HG02610 (cell line): ENCODE data around the gene GMCL2.
"Not testable (repeated sequence)": the region's sequence is repeated elsewhere in the genome, so short reads cannot be mapped to it uniquely, and the experiment has no call there.

Experiments
- ATAC-seq: cut with Tn5 transposase; IDR thresholded peaks from one replicate; pipeline ENCODE4 v1.9.1; 2021; ENCODE audit warnings: mild to moderate bottlenecking, moderate library complexity; ENCODE audit not compliant: unreplicated experiment

Gene GMCL2

DNA sequence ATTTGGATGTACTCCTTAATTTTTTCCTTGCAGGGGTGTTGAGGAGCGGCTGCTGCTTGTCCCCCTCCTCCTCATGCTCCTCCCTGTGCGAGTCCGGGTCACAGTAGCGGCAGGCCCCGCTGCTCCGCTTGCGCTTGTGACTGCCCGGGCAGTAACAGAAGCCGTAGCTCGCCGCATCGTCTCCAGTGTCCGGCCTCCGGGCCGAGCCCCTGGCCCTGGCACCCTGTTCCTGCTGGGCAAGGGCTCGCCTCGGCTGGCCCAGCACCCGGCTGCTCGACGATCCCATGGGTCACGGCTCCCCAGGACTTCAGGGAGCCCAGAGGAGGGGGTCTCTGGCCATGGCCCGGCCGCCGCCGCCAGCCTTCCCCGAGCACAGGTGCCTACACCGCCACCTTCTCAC lies at the start of gene GMCL2:
GMCL2 (minus strand) TSS at position 358 of the 400 bp plus-strand sequence; CDS start at position 286, 72 bp downstream.
- no peak for ATAC-seq

DNA sequence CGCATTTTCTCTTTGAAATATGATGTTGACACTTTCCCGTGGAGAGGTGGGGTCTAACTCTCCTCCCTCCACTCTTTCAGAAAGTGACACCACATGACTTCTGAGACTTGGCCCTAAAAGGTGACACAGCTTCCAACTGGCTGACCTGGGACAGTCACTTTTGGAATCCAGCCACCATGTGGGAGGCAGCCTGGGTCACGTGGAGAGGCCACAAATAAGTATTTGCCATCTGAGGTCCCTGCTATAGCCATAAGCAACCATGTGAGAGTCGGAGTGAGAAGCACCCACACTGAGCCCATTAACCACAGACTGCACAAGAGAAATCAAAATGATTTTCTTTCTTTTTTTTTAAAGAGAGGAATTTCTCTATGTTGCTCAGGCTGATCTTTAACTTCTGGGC lies 49.5 kb upstream of the GMCL2 start:
- no peak for ATAC-seq

DNA sequence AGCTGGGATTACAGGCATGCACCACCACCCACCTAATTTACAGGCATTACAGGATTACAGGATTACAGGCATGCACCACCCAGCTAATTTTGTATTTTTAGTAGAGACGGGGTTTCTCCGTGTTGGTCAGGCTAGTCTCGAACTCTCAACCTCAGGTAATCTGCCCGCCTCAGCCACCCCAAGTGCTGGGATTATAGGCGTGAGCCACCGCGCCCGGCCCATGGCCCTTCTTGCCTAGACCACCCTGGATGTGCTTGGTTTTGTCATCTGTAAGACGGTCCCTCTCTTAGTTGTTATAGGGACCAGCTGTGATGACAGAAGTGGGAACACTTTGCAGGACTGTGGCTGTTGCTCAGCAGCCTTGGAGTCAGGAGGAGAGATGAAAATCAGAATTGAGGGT lies 49.0 kb upstream of the GMCL2 start:
- no peak for ATAC-seq

DNA sequence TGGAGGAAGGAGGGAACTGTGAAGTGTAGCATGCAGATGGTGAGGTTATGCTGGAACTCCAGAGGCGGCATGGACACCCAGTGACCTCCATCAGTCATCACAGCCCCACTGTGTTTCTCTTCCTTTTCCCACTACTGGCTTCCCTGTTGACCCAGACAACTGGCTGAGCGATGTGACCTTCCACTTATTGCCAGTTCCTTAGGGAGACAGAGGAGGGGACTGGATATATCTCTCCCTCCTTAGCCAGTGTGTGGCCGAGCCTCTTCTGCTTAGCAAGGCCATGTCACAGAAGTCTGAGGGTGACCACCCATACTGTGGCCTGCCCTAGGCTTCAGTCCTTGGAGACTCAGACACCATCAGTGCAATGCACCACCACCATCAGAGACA lies 48.4 kb upstream of the GMCL2 start:
- ATAC-seq: no peak

DNA sequence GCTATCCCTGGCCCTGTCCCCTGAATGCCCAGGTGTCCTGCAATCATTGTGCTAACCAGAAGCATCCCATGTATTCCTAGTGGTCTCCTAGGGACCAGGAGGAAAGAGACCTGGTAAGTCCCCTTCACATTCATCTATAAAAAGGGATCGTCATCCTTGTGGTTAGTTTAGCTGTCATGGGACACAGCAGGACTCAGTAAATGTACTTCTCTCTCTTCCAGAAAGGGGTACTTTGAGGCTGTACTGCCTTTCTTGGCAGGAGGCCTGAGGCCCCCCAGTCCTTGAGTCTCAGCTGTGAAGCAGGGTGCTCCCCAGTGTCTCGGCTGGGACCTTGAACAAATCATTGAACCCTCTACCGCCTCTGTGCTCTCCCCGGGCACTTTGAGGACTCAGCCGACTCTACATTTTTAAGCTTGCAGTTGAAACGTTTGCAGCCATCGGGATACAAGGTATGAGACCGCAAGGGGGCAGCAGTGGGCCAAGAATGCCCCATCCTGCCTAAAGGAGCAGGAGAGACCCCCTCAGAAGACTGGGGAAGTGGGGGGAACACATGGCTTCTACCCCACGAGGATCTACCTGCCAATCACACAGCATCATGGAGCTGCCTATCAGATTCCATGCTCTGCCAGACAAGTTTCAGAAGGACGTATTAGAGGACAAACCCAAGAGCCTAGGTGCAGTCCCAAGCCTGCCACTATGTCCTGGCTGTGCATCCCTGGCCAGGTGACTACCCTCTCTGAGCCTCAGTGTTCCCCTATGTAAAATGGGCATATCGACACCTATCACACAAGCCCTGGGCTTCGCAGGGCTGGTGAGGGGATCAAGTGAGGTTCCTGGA lies 47.8 kb upstream of the GMCL2 start:
- ATAC-seq: no peak

- no peak for ATAC-seq
Observed at GRCh38 chr5:178234121-178234749, 47.1 kb upstream of the GMCL2 start.

- ATAC-seq: no peak
Observed at GRCh38 chr5:178232920-178233429, 45.8 kb upstream of the GMCL2 start.

DNA sequence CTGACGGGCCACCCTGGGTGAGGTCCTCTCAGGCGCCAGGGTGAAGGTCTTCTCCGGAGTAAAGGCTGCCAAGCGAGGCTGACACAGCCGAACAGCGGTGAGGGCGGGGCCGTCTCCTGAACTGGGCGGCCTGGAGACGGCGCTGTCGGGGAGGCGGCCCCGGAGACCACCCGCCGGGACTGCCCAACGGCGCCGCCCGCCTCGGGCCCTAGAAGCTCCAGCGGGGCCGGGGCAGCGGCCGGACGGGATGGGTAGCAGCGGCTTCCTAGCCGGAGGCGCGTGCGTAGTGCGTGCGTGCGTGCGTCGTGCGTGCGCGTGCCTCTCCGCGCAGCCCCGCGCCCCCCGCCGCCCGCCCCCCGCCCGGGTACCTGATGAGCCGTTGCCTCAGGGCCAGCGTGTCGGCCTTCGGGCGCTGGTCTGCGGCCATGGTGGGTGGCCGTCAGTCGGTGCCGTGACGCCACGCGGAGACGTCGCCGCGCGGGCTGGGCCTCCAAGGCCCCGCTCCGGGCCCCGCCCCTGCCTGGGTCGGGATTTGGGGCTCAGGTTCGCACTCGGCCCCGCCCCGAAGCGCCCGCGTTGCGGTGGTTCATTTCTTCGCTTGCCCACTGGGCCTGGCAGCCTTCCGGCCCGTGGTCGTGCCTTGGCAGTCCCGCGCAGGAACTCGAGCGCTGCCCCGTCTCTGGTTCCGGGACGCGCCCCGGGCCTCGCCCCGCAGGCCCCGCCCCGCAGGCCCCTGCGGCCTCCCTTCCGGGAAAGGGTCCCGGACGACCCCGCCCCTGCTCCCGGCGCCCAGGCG lies 45.2 kb upstream of the GMCL2 start, which contains the start of gene PHYKPL:
PHYKPL (minus strand) TSS at position 679 of the 796 bp plus-strand sequence; CDS start at position 427, 252 bp downstream.
- ATAC-seq: peak; percentile 55

DNA sequence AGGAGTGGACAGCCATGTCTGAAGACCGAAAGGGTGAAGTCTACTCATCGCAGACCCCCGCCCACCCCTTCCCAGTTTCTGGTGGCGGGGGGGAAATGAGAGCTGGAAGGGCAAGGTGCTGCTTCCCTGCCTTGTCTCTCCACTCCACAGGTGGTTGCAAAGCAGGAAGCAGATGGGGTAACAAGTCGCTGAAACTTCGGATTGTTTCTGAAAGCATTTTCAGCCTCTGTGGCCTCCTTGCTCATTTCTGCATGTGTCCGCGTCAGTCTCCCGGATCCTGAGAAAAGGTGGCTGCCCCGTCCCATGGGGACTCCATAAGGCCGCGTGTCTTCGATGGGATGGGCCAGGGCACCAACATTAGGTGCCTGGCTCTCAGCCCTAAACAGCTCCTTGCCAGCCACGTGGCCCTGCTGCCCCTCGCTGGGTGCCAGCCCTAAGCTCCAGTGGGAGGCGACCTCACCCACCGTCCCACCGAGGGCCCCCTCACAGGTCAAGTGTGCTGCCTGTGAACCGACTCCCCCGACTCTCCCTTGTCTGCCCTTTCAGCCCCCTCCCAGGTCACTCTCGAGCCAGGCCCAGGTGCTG lies 44.5 kb upstream of the GMCL2 start:
- ATAC-seq: no peak

DNA sequence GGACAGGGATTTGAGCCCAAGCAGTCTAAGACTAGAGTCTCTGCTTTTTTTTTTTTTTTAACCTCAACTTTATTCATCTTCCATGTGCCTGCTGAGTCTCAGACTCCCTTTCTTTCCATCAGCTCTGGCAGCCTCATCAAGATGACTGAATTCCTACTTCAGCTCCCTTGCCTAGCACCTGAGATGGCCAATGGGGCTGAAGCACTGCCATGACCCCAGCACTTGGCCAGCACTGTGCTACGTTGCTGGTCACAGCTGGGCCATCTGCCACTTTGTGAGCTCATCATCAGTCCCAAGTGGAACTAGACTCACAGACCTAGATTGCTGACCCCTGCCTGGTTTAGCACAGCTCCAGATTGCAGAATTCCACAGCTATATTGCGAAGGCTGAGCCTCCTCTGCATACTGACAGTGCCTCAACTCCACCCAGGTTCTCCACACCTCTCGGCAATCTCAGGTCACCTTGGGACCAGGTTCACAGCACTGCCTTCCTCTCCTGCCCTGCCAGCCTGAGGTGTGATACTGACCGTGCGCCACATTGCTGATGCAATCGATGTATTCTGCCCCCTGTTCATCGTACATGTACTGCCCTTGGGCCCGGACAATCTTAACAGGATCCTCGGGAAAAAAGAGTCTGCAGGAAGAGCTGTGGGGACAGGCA lies 43.8 kb upstream of the GMCL2 start:
- ATAC-seq: no peak

- ATAC-seq: no peak
Observed at GRCh38 chr5:178229861-178230260, 42.7 kb upstream of the GMCL2 start.

DNA sequence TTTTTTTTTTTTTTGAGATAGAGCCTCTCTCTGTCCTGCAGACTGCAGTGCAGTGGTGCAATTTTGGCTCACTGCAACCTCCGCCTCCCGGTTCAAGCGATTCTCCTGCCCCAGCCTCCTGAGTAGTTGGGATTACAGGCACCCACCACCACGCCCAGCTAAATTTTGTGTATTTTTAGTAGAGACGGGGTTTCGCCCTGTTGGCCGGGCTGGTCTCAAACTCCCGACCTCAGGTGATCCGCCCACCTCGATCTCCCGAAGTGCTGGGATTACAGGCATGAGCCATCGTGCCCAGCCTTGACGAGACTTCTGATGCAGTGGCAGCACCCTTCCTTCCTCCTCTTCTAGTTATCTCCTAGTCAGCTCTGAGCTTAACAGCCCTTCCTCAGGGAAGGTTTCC lies 41.9 kb upstream of the GMCL2 start:
- not testable (repeated sequence) for ATAC-seq

DNA sequence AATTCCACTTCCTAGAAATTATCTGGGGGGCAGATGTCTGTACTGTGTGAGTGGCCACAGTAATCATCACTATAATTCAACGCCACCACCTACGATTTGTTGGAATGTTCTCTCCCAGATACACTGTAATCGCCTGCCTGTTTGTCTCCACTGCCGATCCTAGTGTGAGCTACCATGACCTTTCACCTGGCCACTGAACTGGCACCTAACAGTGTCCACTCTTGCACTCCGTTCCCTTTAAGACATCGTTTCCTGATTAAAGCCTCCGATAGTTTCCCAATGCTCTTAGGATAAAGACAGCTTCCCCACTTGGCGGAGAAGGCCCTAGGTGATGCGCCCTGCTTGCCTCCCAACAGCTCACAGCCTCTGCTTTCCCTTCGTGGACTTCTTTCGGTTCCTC lies 41.4 kb upstream of the GMCL2 start:
- ATAC-seq: no peak

DNA sequence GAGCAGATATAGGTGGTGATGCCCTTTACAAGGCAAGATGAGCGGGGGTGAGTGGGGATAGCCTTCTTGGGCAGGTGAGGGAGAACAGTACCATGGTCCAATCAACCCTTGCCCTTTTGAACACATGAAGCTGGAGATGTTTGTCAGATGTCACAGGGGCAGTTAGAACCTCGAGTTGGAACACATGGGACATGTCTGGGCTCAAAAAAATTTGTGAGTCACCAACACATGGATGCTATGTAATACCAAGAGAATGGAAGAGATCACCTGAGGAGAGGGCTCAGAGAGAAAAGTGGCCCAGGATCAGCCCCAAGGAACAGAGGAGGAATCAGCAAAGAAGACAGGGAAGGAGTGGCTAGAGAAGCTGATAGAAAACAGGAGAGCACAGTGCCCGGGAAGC lies 40.8 kb upstream of the GMCL2 start:
- ATAC-seq: no peak

DNA sequence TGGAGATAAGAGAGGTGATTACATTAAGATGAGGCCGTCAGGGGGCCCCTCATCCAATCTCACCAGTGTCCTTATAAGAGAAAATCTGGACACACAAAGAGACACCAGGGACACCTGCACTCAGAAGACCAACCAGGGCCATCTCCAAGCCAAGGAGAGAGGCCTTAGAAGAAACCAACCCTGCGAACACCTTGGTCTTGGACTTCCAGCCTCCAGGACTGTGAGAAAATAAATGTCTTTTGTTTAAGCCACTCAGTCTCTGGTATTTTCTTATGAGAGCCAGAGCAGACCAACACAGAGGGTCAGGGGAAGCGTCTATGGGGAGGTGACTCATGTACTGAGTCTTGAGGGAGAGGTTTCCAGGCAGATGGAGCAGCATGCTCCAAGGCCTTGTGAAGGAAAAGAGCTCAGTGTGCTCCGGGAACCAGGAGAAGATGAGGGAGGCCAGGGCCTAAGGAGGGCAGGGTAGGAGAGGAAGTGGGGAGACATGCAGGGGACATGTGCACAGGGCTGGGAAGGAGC lies 40.0 kb upstream of the GMCL2 start:
- no peak for ATAC-seq

GRCh38 chr5:178225174-178225573 lies 38.0 kb upstream of the GMCL2 start:
- no peak for ATAC-seq

DNA sequence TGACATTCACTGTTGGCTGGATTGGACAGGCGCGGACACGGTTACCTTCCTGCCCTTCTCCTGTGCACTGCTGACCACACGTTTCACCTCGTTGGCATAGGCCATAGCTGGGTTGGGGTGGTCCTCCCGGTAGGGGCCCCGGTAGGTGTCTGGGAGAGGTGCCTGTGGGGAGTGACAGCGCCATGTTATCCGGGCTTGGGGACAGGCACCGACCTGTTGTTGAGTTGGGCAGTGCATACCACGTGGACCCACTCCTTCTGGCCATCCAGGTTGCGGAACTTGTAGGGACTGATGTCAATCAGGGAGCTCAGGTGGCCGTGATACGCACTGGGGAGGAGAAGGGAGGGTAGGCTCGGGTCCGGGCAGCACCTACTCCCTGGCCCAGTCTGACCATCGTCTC lies 37.2 kb upstream of the GMCL2 start:
- no peak for ATAC-seq

GRCh38 chr5:178223828-178224335 lies 36.7 kb upstream of the GMCL2 start:
- ATAC-seq: no peak

DNA sequence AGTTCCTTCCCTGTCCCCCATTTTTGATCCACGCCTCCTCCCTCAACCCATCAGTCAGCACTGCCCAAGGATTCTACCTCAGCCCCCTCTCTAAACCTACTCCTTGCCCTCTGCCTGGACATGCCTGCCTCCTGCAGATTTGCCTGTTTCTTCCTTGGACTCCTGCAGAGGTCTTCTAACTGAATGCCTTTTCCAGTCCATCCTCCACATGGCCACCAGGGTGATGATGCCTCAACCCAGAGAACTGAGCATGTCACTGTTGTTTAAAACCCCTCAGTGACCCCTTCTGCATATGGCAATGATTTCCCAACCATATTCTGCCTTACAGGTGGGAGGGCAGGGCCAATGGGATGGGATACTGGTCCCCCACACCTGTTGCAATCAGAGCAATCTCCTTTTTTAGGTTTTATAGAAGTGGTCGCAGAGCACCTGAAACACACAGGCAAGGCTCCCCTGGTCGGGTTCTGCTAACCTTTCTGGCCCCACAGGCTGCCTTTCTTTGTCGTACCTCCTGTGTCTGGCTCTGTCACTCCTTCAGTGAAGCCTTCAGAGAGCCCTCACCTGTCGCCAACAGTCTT lies 36.1 kb upstream of the GMCL2 start:
- ATAC-seq: no peak

GRCh38 chr5:178222292-178222691 lies 35.1 kb upstream of the GMCL2 start:
- no peak for ATAC-seq
